GM21360 (cell line): ENCODE results near the gene LIN7B.
"Not testable (repeated sequence)": the region's sequence is repeated elsewhere in the genome, so short reads cannot be mapped to it uniquely, and the experiment has no call there.

Experiments used
- ATAC-seq: cut with Tn5 transposase; IDR thresholded peaks from one replicate; pipeline ENCODE4 v1.9.1; 2021; ENCODE audit warnings: mild to moderate bottlenecking, moderate library complexity; ENCODE audit not compliant: unreplicated experiment

The LIN7B gene

GRCh38 chr19:49113762-49114629, at the start of gene LIN7B:
TSS of gene LIN7B (plus strand) at chr19:49114370. CDS start at chr19:49114405, 35 bp downstream.
- ATAC-seq: no peak

- ATAC-seq: no peak
These were observed 49.2 kb upstream of the LIN7B start, which contains the start of gene NTF4 for GRCh38 chr19:49064768-49065611. TSS of gene NTF4 (minus strand) at chr19:49064818. CDS start at chr19:49061997, 2,821 bp downstream.

GRCh38 chr19:49065905-49066512, 48.2 kb upstream of the LIN7B start:
- ATAC-seq: no peak

GRCh38 chr19:49067554-49067953, 46.6 kb upstream of the LIN7B start:
- no peak for ATAC-seq

- ATAC-seq: no peak
These were observed 45.1 kb upstream of the LIN7B start for GRCh38 chr19:49069026-49069425.

- ATAC-seq: no peak
These were observed 43.8 kb upstream of the LIN7B start for GRCh38 chr19:49070416-49070815.

GRCh38 chr19:49071860-49072547, 42.2 kb upstream of the LIN7B start:
- ATAC-seq: no peak

- no peak for ATAC-seq
These were observed 40.4 kb upstream of the LIN7B start for GRCh38 chr19:49073514-49074378.

- ATAC-seq: not testable (repeated sequence)
These were observed 39.3 kb upstream of the LIN7B start for GRCh38 chr19:49074869-49075268.

- ATAC-seq: no peak
These were observed 33.8 kb upstream of the LIN7B start for GRCh38 chr19:49080392-49080791.

GRCh38 chr19:49081273-49081672, 32.9 kb upstream of the LIN7B start:
- no peak for ATAC-seq

- no peak for ATAC-seq
These were observed 29.8 kb upstream of the LIN7B start for GRCh38 chr19:49084206-49085019.

GRCh38 chr19:49085020-49085867, 28.9 kb upstream of the LIN7B start, which contains the start of gene SNRNP70:
TSS of gene SNRNP70 (plus strand) at chr19:49085451. CDS start at chr19:49086415, 964 bp downstream.
- peak; percentile 85 for ATAC-seq

GRCh38 chr19:49085868-49086232, 28.3 kb upstream of the LIN7B start:
- ATAC-seq: no peak

- no peak for ATAC-seq
These were observed 27.9 kb upstream of the LIN7B start for GRCh38 chr19:49086296-49086695.

- ATAC-seq: no peak
These were observed 22.7 kb upstream of the LIN7B start for GRCh38 chr19:49091391-49092038.

GRCh38 chr19:49092686-49093085, 21.5 kb upstream of the LIN7B start:
- no peak for ATAC-seq
